HG03558 (cell line): ENCODE results near the gene EXD3.
A peak's percentile ranks its signal among the peaks of the same experiment; 100 is the strongest.

Experiments
- ATAC-seq: cut with Tn5 transposase; IDR thresholded peaks from one replicate; pipeline ENCODE4 v1.9.1; 2021; ENCODE audit warnings: moderate number of reproducible peaks; ENCODE audit not compliant: unreplicated experiment; ENCODE audit errors: extremely low read depth

EXD3 gene

DNA sequence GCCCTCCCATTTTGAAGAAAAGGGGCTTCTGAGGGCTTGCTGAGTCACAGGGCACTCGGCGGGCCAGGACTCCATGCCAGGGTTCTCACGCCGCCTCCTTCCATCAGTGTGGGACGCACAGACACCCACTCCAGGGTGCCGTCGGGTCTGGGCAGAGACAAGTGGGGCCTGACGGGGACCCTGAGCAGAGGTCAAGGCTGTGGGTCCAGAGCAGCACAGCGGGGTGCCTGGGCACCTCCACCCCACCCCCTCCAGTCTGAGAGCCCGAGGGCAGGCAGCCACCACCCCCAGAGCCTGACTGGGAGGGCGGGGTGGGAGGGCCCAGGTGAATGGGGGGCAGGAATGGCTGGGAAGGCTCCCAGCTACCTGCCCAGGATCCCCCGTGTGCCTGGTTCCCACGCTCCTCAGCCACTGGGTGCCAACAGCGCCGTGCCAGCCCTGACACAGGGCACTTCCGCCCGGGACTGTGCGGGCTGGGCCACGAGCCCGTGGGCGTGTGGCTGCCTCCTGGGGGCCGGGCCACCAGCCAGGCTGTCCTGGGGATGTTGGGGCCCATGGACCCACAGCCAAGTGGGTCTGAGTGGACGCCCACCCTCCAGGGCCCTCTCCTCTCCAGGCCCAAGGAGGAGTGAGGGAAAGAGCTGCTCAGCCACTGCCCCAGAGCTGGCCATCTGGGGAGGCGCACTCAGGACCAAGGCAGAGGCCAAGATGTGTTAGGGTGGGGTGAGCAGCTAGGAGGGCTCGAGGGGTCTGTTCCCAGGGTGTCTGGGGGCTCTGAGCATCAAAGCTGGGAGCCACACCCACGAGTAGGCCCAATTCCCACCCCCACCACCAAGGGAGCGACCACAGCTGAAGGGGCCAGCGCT, 110.7 kb downstream of the EXD3 start:
- no peak for ATAC-seq

DNA sequence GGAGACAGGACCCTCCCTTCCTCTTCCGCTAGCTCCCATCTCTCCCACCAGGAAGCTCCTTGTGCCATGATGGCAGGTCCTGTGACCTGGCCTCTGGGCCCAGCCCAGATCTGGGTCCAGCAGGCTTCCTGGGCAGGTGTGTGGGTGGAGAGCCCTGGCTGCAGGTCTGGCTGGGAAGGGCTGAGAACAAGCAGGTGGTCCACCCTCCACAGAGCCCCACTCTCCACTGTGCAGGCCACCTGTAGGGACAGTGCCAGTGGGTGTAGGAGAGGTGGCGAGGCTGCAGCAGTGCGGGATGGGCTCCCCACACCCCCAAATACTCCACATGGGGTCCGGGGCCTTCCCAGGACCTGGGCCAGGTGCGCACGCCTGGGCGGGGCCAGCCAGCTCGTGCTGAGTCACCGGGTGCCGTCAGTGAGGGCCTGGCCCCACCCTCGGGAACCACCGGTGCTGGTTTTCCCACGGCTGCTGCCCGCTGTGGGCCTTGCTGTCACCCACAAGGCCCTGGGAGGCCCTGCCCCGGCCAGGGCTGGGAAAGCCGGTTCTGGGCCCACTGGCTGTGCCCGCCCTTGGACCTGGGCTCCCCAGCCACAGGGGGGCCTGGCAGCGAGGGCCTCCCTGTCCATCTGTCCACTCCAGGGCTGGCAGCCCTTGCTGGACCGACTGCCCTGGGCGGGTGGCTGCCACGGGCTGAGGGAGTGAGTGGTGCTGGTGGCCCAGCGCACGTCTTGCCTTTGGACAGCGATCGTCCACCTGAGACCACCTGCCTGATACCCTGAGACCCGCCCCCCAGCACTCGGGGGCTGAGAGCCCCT, 111.6 kb downstream of the EXD3 start:
- no peak for ATAC-seq

DNA sequence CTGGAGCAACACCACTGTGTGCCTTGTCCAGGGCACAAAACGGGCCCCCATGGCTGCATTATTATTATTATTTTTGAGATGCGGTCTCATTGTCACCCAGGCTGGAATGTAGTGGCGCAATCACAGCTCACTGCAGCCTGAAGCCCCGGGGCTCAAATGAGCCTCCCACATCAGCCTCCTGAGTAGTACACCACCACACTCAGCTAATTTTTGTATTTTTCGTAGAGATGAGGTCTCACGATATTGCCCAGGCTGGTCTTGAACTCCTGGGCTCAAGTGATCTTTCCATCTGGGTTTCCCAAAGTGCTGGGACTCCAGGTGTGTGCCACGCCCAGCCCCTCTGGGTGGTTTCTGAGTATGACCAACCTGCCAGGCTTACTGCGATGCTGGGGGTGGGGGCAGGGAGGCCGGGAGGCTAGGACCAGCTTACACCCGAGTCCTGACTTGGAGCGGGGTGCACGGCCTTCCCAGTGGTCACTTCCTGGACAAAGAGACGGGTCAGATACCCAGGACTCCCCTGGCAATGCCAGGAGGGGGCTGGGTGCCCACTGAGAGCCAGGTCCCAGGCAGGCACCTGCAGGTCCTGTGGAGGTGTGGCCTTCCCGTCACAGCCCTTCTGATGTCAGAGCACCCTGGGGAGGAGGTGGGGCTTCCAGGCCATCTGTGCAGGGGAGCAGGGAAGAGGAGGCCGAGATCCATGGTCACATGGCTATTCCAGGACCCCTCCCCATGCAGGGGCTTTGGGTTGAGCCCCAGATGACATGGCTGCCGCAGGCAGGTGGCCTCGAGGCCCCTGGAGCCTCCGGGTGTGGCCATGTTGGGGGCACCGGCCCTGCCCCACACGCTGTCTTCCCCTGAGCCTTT, 112.5 kb downstream of the EXD3 start:
- no peak for ATAC-seq

DNA sequence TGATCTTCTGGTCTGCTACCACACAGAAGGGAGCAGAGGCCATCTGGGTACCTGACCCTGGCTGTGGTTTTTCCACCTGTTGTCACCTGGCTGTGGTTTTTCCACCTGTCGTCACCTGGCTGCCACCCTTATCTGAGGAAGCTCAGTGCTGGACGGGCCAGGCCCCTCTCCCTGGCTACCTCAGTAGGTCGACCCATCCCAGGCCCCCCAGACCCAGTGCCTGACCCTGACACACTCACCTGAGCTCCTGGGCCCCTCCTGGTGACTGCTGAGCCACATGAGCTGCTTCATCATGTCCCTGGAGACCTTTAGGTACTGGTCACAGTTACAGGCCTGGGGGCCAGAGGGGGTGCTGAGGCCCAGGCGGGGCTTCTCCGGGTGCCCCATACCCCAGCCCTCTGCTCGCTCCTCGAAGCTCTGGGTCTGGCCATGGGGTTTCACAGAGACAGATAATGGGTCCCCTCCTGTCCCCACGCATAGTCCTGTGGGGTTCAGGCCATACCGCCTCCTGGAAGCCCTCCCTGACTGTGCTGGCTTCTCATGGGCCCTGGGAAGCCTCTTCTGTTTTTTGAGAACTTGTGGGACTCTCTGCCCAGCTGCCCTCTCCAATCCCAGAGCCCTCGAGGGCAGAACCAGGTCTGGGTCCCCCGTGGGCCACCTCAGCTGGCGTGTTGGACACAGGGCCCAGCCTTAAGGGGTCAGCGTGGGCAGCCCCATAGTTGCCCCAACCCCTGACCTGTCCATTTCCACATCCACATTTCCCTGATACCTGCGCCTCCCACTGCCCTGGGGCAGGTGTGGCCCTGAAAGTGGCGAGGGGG, 113.4 kb downstream of the EXD3 start:
- no peak for ATAC-seq

DNA sequence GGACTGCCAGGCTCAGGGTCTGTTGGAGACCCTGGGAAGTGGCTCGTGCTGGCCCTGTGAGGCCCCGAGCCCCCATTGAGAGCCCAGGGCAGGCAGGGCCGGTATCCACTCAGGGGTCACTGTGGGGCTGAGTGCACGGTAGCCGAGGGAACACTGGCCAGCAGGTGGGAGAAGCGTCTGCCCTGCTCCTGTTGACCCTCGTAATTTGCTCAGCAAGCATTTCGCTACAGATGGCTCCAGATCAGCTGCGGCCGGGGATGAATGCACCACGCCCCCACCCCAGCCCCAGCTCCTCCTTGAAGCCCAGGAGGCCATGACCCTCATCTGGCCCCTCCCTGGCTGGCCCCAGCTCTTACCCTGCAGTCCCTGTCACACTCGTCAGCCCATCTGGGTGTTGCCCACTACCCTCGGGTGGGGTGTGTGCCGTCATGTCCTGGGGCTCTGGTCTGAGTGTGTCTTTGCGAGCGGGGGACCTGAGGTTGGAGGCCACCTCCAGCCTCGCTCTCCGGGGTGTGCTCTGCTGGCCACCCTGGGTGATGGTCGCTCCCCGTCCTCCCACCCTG, 114.8 kb downstream of the EXD3 start:
- no peak for ATAC-seq

DNA sequence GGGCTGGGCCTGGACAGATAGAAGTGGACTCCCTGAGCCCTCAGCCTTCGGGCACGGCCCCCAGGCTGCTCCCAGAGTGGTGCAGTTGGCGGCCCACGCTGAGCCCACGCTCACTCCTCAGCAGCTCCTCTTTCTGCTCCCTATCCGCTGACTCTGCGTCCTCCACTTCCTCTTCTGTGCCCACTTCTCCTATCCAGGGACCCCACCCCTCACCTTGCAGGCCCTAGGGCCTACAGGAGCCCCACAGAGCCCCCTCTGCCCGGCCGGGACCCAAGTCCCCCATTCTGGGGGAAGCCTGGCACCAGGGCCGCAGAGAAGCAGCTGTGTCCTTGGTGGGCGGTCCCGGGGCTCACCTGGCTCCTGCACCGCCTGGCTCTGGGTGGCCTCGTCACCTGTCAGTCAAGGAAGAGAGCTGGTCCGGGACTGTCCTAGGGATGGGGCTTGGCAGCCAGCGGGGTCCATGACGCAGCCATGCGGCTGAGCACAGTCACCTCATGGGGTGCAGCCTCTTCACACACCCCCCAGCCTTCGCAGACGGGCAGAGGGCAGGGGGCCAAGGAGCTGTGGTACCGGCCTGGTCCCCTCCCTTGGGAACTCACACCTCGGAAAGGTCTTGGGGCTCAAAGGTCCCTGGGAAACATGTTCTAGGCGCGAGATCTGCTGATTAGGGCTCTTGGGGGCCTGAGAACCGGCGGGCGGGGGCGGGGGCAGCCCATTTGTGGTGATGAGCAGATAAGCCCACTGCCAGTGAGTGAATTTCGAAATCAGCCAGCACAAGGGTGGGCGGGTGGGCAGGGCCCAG, 115.5 kb downstream of the EXD3 start:
- no peak for ATAC-seq

DNA sequence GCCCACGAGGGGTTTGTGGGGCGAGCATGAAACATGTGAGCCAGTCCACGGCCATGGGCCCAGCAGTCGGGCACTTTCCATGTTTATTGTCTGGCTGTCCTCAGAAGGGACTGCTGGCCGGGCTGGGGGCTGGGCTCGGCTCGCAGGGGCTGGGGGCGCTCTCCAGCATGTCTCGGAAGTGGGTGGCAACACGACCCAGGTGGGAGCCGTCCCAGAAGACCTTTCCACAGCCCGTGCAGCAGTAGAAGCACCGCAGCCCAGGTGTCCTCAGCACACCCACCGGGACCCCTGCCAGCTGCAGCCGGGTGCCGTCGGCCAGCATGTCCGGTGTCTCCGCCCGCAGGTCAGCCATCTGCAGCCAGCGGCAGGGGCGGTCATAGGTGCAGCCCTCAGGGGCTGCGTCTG, 116.1 kb downstream of the EXD3 start:
- no peak for ATAC-seq

DNA sequence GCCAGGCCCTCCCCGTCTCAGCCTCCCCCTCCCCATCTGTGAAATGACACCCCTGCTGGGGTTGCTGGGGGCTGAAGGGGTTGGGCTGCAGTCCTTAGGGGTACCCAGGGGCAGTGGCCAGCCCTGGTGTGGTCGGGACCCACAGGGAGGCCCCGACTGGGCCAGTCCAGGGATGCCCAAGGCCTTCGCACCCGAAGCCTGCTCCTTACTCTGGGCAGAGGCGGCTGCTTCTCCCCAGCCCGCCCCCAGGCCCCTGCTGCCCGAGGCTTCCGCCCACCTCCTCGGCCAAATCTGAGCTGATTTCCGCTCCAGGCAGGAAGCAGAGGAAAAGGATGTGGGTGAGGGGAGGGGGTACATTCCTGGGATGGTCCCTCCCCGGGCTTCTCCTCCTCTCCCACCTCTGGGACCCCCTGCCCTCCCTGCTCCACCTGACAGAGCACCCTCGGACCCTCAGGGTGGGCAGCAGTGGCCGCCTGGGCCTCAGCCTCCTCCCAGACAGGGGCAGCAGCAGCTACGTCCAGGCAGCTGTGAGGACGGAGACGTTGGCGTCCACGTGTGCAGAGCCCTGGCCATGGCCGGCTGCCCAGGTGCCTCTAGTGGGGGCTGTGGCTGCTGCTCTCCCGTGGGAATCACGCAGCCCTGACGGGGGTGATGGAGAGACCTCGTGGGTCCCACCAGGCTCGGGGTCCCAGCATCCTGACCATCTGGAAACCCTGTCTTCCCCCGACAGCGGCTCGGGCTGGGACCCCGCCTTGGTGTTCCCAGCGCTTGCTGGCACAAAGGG, 116.7 kb downstream of the EXD3 start:
- no peak for ATAC-seq

DNA sequence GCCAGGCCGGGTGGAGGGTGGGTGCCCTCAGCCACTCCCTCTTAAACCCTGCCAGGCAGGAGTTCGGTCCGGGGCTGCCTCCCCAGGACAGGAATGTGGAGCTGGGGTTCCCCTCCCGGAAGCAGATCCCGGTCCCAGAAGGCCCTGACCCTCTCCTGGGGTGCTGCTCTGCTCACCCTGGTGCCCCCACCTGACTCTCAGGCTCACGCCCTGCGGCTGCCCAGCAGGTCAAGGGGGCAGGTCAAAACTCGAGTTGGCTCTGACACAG, 117.2 kb downstream of the EXD3 start:
- ATAC-seq, result no peak

DNA sequence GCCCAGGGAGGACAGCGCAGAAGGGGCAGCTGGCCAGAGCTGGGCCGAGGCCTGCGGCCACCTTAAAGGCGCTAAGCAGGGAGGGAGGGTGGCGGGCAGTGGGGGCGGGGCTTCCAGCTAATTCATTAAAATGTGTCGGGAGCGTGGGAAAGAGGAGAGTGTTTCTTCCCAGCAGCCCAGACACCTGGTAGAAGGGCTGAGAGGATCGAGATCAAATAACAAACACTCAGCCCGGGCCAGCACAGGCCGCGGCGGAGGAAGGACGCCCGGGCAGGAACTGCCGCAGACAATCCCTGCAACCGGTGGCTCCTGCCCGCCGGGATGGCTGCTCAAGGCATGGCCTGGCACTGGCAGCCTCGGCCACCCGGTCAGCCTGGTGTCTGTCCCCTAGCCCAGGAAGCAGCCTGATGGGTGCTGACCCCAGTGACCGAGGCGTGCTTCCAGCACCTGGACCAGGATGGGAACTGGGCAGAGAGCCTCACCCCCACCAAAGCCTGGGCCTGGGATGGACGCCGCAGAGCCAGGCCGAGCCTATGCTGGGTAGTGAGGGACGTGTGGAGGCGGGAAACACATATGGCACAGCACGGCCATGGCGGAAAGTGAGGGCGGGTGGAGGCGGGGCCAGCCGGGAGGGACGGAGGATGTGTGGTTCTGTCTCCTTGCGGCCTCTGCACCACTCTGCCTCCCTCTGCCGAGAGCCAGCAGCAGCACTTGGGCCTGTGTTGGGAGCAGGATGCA, 117.7 kb downstream of the EXD3 start:
- ATAC-seq, result no peak

DNA sequence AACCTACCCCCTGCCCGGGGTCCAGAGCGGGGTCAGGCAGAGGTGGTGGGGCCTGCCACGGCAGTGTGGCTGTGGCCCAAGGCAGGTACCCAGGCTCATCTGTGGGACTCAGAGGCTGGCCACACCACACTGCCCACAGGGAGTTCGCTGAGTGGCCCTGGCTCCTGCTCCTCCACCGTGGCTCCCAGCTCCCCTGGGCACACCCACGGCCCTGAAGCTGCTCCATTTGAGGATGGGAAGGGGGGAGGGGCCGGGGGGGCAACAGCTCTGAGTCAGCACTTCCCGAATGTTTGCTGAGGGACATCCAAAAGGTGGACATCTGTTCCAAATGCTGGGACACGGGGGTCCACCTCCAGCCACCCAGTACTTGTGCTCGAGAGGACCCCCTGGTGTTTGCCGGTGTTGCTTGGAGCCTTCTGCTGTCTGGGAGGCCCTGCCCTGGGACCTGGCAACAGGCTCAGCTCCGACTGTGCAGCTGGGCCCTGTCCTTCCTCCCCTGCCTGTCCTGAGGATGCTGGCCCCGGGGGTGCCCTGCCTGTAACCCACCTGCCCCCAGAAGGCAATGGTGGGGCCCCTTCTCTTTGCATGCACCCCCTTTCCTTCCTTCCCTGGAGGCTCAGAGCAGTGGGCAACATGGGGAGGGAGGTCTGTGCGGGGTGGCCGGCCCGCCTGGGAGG, 118.4 kb downstream of the EXD3 start:
- ATAC-seq, result no peak

DNA sequence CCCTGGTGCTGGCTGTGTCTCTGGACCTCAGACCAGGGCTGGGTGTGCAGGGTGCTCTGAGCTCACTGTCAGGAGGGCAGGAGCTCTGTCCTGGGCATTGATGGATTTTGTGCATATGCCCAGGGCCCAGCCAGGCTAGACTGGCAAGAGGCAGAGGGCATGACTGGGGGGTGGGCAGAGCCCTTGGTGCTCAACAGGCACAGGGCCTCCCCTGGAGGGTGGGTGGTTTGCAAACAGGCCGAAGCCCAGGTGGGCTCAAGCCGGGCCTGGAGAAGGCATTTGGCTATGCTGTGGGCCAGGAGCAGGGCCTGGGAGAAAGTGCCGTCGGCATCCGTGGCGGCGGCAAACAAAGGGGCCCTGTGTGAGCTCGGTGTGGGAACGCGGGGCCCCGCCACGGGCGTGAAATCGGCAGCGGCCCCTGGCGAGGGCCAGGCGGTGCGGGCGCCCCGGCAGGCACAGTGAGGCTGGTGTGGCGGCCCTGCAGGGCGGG, 119.0 kb downstream of the EXD3 start:
- ATAC-seq, result no peak

DNA sequence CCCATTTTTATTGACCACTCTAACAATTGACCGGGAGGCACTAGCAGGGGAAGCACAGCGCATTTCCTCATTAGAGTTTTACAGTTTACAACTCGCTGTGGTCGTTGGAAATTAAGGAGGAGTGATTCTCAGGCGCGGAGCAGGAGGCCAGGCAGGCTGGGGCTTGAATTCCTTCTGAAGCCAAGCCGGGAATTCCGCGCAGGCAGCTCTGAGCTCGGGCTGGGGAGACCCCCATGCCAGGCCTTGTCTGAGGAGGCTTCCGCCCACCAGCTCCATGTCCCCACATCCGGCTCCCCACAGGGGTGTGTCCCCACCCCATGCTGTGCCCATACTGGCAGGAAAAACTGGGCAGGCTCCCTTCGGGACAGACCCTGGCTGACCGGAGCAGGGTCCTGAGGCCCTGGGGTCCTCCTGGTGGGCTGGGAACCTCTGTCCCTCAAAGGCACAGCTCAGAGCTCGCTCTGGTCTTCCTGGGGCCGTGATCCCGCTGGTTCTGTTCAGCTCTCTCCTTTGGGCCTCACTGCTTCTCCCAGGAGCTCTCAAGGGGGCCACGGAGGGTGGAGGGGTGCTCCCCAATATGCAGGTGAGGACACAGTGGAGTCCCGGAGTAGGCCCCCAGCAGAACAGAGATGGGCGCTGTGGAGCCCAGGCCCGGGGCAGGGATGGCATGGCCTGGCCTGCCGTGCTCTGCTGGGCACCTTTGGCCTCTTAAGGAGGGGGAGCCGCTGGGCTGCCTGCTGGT, 119.6 kb downstream of the EXD3 start:
- no peak for ATAC-seq

DNA sequence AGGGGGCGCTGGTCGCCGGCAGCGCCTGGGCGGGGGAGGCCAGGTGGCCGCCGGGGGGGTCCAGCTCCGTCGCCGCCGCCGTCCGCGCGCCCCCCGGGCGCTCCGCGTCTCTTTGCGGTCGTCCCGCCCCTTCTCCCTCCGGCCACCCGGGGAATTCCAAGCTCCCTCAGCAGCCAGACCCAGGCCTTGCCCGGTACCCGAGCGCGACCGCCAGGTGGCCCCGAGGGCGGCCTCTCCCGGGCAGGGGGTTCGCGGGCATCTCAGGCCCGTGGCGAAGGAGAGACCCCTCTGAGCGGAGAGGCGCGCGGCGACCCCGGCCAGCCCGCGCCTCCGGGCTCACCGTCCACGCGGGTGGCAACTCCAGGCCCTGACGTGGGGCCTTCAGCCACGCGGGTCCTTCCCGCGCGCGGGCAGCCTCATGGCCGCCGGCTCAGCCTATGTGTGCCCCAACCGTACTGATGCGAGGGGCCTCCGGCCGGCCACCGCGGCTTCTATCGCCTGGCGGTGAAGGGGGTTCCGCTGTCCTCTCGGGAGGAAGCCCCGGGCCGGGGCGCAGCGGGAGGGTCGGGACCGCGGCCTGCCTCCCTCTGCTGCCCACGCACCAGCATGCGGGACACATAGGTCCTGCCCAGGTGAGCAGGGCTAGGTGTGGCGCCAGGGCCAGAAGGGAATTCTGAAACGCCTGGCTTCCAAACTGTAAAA, 120.4 kb downstream of the EXD3 start:
- ATAC-seq, result peak; percentile 34

DNA sequence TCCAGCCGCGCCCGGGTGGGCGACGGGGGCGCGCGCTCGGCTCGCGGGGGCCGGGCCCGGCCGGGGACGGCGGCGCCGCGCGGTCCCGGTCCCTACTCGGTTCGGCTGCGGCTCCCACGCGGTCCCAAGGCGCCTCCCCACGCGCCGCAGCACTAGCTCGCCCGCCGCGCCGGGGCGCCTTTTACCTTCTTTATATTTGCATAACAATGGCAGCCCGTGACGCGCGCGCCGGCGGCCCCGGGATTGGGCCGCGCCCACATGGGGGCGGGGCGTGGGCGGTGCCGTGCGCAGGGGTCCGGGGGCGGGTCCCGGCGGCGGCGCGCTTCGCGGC, 120.9 kb downstream of the EXD3 start, which contains the start of gene NRARP:
TSS of gene NRARP (minus strand) at position 154 of the 331 bp plus-strand sequence. CDS start 343 bp downstream, outside the sequence.
- ATAC-seq, result peak; percentile 51
